Fibroblast of lung (primary cell): Measurements from ENCODE around the gene PAM16. TPM values are rescaled to one million over a fixed set of nuclear protein-coding genes. Genes with fewer than 3 reads are reported as not detected.

Source experiments
- DNase-seq, 2 donors: peaks; one replicate each; pipeline versions ENCODE4 v3.0.0 to v3.0.0-alpha.2; 2010; ENCODE audit warnings: low read depth in 2 of 2
- H2AFZ ChIP-seq: 2 replicates; pipeline ENCODE4 v1.5.1; 2012; ENCODE audit warnings: low read length, control low read depth, inconsistent platforms
- H3K27ac ChIP-seq: 2 replicates; pipeline ENCODE4 v1.5.1; 2011; ENCODE audit warnings: low read length, control low read depth; ENCODE audit not compliant: insufficient read depth
- H3K27me3 ChIP-seq: 2 replicates; pipeline ENCODE4 v1.5.1; 2011; ENCODE audit warnings: mild to moderate bottlenecking, low read length; ENCODE audit not compliant: control insufficient read depth, insufficient read depth
- H3K36me3 ChIP-seq: 2 replicates; pipeline ENCODE4 v1.5.1; 2011; ENCODE audit warnings: low read length; ENCODE audit not compliant: control insufficient read depth, insufficient read depth
- H3K4me1 ChIP-seq: 2 replicates; pipeline ENCODE4 v1.5.1; 2011; ENCODE audit warnings: low read length; ENCODE audit not compliant: control insufficient read depth, insufficient read depth; ENCODE audit errors: extremely low read depth
- H3K4me2 ChIP-seq: 2 replicates; pipeline ENCODE4 v1.5.1; 2011; ENCODE audit warnings: low read length, control low read depth; ENCODE audit not compliant: insufficient read depth; ENCODE audit errors: extremely low read depth
- H3K4me3 ChIP-seq, 4 experiments: fragments of 200-600 bp in 1 of 4; sonication (generic) in 1 of 4; replicated peaks in 1 of 4; 2 replicates each; pipeline ENCODE4 v1.5.1; 2011 to 2016; ENCODE audit warnings: low read length in 4 of 4, low read depth in 3 of 4, mild to moderate bottlenecking in 3 of 4, control low read depth in 2 of 4, inconsistent platforms in 1 of 4, mixed read lengths in 1 of 4; ENCODE audit not compliant: insufficient read depth in 1 of 4; ENCODE audit errors: control extremely low read depth in 1 of 4
- H3K79me2 ChIP-seq: 2 replicates; pipeline ENCODE4 v1.5.1; 2012; ENCODE audit warnings: mild to moderate bottlenecking, low read length, inconsistent platforms; ENCODE audit not compliant: control insufficient read depth, insufficient read depth
- H3K9ac ChIP-seq: 2 replicates; pipeline ENCODE4 v1.5.1; 2011; ENCODE audit warnings: mild to moderate bottlenecking, low read length, control low read depth; ENCODE audit not compliant: insufficient read depth
- H3K9me3 ChIP-seq: 2 replicates; pipeline ENCODE4 v1.5.1; 2012; ENCODE audit warnings: low read depth, low read length; ENCODE audit not compliant: control insufficient read depth, insufficient read depth
- H4K20me1 ChIP-seq: 2 replicates; pipeline ENCODE4 v1.5.1; 2011; ENCODE audit warnings: low read length; ENCODE audit not compliant: control insufficient read depth, insufficient read depth; ENCODE audit errors: extremely low read depth
- EZH2 ChIP-seq: IDR thresholded peaks from 2 replicates; pipeline ENCODE4 v1.5.1; 2012; ENCODE audit warnings: low read length, control low read depth, mild to moderate bottlenecking; ENCODE audit errors: missing control alignments
- polyA plus RNA-seq, 2 donors: library from polyadenylated mRNA; depleted of rRNA in 1 of 2; stranded (reverse) in 1 of 2; unstranded in 1 of 2; fragments of >200 nt; gene quantifications; 2 replicates each; pipeline ENCODE4 v1.2.1, GENCODE V29; 2011 to 2012; ENCODE audit warnings: missing spikeins in 1 of 2
- total RNA-seq: library from RNA; depleted of rRNA; stranded (reverse); fragments of >200 nt; gene quantifications from 2 replicates; pipeline ENCODE4 v1.2.1, GENCODE V29; 2014
- TF ChIP-seq, protein P1 (sequence below), 2 donors: IDR thresholded peaks in 1 of 2; conservative IDR thresholded peaks in 1 of 2; 1 replicate in 1 of 2; 2 replicates in 1 of 2; pipeline ENCODE4 v1.5.1; 2011 to 2012; ENCODE audit warnings: low read length in 2 of 2, control low read depth in 1 of 2, inconsistent platforms in 1 of 2, low read depth in 1 of 2, mild to moderate bottlenecking in 1 of 2

Gene PAM16
- total and polyA plus RNA-seq, 2 donors (not counting 1 experiment from before 2014, with no cell fraction given), result 14.8 to 34.3 TPM

DNA sequence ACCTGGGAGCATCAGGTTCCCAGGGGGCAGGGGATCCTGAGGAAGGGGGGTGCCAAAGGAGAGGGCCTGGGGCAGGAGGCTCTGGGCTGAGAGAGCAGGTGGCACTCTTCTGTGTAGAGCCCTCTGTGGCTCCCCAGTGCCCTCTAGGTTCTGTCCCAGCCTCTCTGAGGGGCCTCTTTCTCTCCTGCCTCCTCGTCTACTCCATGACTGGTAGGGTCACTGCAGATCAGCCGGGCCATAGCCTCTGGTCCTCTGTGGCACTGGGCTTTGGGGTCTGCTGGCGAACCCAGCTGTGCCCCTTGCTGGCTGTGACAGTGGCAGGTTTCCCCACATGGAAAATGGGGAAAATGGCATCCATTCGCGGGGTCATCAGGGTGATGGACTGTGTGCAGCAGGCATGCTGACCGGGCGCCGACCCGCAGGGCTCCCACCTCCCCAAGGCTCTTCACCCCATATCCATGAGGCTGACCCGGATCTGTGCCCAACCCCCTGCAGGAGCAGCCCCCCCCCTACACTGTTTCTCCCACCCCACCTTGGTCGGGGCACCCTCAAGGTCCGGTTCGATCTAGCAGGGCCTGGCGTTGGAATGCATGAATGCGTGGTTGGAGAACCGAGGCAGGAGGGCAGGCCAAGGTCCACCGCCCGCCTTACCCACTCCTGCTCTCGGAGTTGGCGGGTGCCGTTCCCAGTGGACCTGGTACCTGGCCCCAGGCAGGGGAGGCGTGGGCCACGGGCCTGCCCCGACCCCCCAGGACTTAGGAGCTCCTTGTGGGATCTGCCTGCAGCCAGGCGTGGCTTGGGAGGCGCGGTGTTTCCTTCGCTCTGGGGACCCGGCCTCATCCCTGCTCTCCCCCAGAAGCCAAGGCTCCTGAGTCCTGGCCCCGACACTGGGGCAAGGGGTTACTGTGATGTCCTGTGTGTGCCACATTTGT, 28.7 kb downstream of the PAM16 start:
- Histone ChIP-seq H3K9me3 (no peaks in the 10 kb centered on the region), H2AFZ (no peak overlapping the region), H3K4me1 (peaks cover 38% of the 10 kb centered on the region), H4K20me1 (no peaks in the 10 kb centered on the region), H3K27ac (no peak overlapping the region), H3K4me2 (no peak overlapping the region), H3K27me3 (no peaks in the 10 kb centered on the region), H3K36me3 (peaks cover 4% of the 10 kb centered on the region), H3K4me3 (no peak overlapping the region), H3K9ac (no peak overlapping the region), H3K79me2 (peaks cover 93% of the 10 kb centered on the region)
- TF ChIP-seq, protein P1, sequence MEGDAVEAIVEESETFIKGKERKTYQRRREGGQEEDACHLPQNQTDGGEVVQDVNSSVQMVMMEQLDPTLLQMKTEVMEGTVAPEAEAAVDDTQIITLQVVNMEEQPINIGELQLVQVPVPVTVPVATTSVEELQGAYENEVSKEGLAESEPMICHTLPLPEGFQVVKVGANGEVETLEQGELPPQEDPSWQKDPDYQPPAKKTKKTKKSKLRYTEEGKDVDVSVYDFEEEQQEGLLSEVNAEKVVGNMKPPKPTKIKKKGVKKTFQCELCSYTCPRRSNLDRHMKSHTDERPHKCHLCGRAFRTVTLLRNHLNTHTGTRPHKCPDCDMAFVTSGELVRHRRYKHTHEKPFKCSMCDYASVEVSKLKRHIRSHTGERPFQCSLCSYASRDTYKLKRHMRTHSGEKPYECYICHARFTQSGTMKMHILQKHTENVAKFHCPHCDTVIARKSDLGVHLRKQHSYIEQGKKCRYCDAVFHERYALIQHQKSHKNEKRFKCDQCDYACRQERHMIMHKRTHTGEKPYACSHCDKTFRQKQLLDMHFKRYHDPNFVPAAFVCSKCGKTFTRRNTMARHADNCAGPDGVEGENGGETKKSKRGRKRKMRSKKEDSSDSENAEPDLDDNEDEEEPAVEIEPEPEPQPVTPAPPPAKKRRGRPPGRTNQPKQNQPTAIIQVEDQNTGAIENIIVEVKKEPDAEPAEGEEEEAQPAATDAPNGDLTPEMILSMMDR (conservative IDR thresholded peaks at IDR 0.05 in 1 of 2, IDR thresholded peaks at IDR 0.05 in 1 of 2; ENCODE audit: low read depth in 1 of 2, low read length in 2 of 2), result no peak
- TF ChIP-seq EZH2, result no peak
- DNase-seq, result no peak

DNA sequence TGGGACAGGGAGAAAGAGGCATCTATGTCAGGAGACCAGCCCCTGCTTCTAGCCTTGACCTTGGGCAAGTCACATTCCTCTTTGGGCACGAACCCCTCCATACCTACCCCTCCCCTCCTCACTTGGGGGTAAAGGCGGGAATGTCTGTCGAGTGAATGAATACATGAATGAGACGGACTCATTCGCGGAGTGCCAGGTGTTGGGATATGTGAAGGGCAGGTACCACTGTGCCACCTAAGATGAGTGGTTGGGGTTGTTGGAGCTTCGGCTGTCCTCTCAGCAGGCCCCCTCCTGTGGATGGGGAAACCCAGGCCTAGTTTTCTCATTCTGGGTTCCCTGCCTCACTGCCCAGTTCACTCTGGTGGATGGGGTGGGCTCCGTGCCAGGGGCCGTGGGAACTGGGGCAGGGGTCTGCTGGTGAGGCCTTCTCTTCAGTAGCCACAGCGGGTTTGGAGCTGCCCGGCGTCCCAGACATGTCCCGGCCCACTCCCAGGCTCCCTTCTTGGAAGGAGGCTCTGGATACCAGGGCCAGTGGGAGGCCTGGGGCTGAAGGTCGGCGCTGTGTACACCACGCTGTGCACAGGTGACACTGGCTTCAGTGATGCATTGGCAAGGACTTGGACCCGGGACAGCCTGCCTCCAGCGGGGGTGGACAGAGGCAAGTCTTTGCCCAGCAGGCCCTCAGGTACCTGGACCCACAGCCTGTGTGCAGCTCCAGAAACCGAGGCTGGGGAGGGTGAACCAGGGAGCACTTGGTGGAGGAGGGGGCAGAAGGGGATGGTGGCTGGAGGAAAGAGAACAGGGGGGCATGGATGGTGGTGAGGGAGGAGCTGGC, 29.6 kb downstream of the PAM16 start:
- Histone ChIP-seq H3K9me3 (no peaks in the 10 kb centered on the region), H3K4me2 (no peak overlapping the region), H3K27me3 (no peaks in the 10 kb centered on the region), H3K36me3 (peaks cover 4% of the 10 kb centered on the region), H3K79me2 (peaks cover 95% of the 10 kb centered on the region), H4K20me1 (no peaks in the 10 kb centered on the region), H3K4me1 (peaks cover 36% of the 10 kb centered on the region), H3K9ac (no peak overlapping the region), H2AFZ (no peak overlapping the region), H3K4me3 (no peak overlapping the region), H3K27ac (no peak overlapping the region)
- TF ChIP-seq EZH2, result no peak
- TF ChIP-seq, protein P1 (conservative IDR thresholded peaks at IDR 0.05 in 1 of 2, IDR thresholded peaks at IDR 0.05 in 1 of 2; ENCODE audit: low read depth in 1 of 2, low read length in 2 of 2), result no peak
- DNase-seq, result no peak

- H3K27ac ChIP-seq, result no peak overlapping the region
- H3K27me3 ChIP-seq, result no peaks in the 10 kb centered on the region
- H3K4me1 ChIP-seq, result peaks cover 36% of the 10 kb centered on the region
- no peak for DNase-seq
- H3K36me3 ChIP-seq, result peaks cover 4% of the 10 kb centered on the region
- H3K4me3 ChIP-seq, result peak overlapping the region in 1 of 4 experiments; percentile 25
- H3K79me2 ChIP-seq, result peaks cover 93% of the 10 kb centered on the region
- no peak overlapping the region for H3K9ac ChIP-seq
- H3K9me3 ChIP-seq, result no peaks in the 10 kb centered on the region
- H4K20me1 ChIP-seq, result no peaks in the 10 kb centered on the region
- H3K4me2 ChIP-seq, result no peak overlapping the region
- H2AFZ ChIP-seq, result no peak overlapping the region
- TF ChIP-seq, protein P1 (conservative IDR thresholded peaks at IDR 0.05 in 1 of 2, IDR thresholded peaks at IDR 0.05 in 1 of 2; ENCODE audit: low read depth in 1 of 2, low read length in 2 of 2), result no peak
- TF ChIP-seq EZH2, result no peak
Observed at GRCh38 chr16:4320571-4321137, 30.5 kb downstream of the PAM16 start.
